HUES48 (cell line): ENCODE results near the gene ZNF697.
"Not testable (repeated sequence)": the region's sequence is repeated elsewhere in the genome, so short reads cannot be mapped to it uniquely, and the experiment has no call there.

Experiments used
- H3K27ac ChIP-seq: one replicate; pipeline ENCODE4 v1.7.0; 2013; ENCODE audit warnings: low read depth, low read length, inconsistent platforms
- H3K27me3 ChIP-seq: 2 replicates; pipeline ENCODE4 v1.6.1; 2013; ENCODE audit warnings: mild to moderate bottlenecking, low read length; ENCODE audit not compliant: control insufficient read depth, insufficient read depth
- H3K36me3 ChIP-seq: 2 replicates; pipeline ENCODE4 v1.6.1; 2013; ENCODE audit warnings: low read length; ENCODE audit not compliant: control insufficient read depth, insufficient read depth
- H3K4me1 ChIP-seq: 2 replicates; pipeline ENCODE4 v1.6.1; 2013; ENCODE audit warnings: mild to moderate bottlenecking, low read length; ENCODE audit not compliant: control insufficient read depth, insufficient read depth
- H3K4me3 ChIP-seq: 2 replicates; pipeline ENCODE4 v1.5.1; 2013; ENCODE audit warnings: mild to moderate bottlenecking, low read depth, low read length
- H3K9ac ChIP-seq: 2 replicates; pipeline ENCODE4 v1.6.1; 2013; ENCODE audit warnings: mild to moderate bottlenecking, low read depth, low read length, moderate library complexity
- H3K9me3 ChIP-seq: 2 replicates; pipeline ENCODE4 v1.6.1; 2013; ENCODE audit warnings: low read length; ENCODE audit not compliant: control insufficient read depth, insufficient read depth

ZNF697 gene

DNA sequence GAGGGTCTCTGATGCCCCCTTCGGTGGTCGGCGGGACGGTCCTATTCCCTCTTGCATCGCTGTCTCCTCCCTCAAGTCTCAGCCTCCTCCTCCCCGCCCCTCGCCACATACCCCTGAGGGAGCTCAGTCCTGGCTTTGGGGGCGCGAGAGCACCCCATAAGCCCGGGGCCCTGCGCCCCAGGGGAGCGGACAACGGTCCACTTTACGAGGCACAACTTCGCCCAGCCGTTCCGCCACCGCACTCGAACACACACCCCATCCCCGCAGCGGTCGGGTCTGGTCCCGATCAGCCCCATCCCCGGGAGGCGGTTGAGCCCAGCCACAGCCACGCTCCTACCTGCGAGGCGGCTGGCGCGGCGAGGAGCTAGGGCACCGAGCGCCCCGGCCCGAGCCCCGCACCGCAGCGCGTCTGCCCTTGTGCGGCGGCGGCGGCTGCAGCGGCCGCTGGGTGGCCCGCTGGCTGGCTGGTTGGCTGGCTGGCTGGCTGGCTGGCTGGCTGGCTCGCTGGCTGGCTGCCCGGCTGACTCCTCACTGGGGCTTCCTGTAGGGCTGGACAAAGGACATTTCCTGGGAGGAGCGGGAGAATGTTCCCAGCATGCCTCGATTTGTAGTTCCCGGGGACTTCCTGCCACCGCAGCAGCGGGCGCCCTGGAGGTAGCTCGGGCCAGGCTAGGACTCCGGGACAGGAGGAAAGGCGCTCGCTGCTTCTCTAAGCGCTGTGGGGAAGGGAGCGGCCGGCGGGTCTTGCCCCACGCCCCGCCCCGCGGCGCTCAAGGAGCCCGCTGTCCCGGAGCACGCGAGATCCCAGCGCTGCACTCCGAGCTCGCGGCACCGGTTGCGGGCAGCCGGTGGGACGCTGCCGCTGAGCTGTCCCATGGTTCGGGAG is at the start of gene ZNF697:
Gene ZNF697, minus strand, starts transcription at position 533 of the 886 bp plus-strand sequence. CDS start 22,166 bp downstream, outside the sequence.
- Histone ChIP-seq H3K27ac (peak within 1 kb of the TSS; percentile 93), H3K27me3 (peaks cover 10% of the 10 kb centered on the region; the same call in 1 of the 2 replicates), H3K36me3 (no peaks in the 10 kb centered on the region), H3K4me3 (peak within 1 kb of the TSS; percentile 96), H3K9me3 (no peaks in the 10 kb centered on the region), H3K9ac (peak within 1 kb of the TSS; percentile 90), H3K4me1 (peaks cover 45% of the 10 kb centered on the region)

DNA sequence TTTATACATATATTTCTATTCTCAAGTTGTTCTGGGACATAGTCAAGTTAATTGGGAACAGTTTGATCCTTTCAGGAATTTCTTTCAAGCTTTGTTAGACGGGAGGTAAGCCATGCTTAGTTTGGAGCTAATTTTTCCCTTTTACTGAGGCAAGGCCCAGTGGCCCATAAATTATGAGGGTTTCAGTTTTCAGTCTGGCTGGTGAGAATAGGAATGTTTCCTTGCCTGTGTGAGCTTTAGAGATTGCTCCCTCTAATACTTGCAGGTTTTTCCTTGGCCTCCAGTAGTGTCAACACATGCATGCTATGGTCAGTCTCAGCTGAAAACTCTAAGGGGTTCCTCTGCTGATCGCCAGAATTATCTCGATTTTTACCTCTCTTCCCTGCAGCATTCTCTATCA is 49.5 kb upstream of the ZNF697 start:
- Histone ChIP-seq H3K4me1 (no peaks in the 10 kb centered on the region), H3K36me3 (no peaks in the 10 kb centered on the region), H3K9me3 (peaks cover 8% of the 10 kb centered on the region), H3K27ac (no peak overlapping the region), H3K4me3 (no peak overlapping the region), H3K27me3 (no peaks in the 10 kb centered on the region), H3K9ac (no peak overlapping the region)

GRCh38 chr1:119696863-119697262 is 48.8 kb upstream of the ZNF697 start:
- H3K9me3 ChIP-seq, H3K27ac ChIP-seq, H3K27me3 ChIP-seq, H3K9ac ChIP-seq, H3K4me3 ChIP-seq, H3K36me3 ChIP-seq, H3K4me1 ChIP-seq: not testable (repeated sequence)

- peaks cover 49% of the 10 kb centered on the region for H3K4me1 ChIP-seq
- no peaks in the 10 kb centered on the region for H3K36me3 ChIP-seq
- H3K27ac ChIP-seq, result no peak overlapping the region
- H3K9ac ChIP-seq, result no peak overlapping the region
- H3K4me3 ChIP-seq, result no peak overlapping the region
- H3K9me3 ChIP-seq, result no peaks in the 10 kb centered on the region
- H3K27me3 ChIP-seq, result no peaks in the 10 kb centered on the region
Observed at GRCh38 chr1:119689511-119689910, 41.4 kb upstream of the ZNF697 start.

GRCh38 chr1:119688810-119689209 is 40.7 kb upstream of the ZNF697 start:
- no peaks in the 10 kb centered on the region for H3K9me3 ChIP-seq
- peak overlapping the region; percentile 23 for H3K27ac ChIP-seq
- H3K4me3 ChIP-seq, result no peak overlapping the region
- no peaks in the 10 kb centered on the region for H3K36me3 ChIP-seq
- no peaks in the 10 kb centered on the region for H3K27me3 ChIP-seq
- no peak overlapping the region for H3K9ac ChIP-seq
- H3K4me1 ChIP-seq, result peaks cover 49% of the 10 kb centered on the region

DNA sequence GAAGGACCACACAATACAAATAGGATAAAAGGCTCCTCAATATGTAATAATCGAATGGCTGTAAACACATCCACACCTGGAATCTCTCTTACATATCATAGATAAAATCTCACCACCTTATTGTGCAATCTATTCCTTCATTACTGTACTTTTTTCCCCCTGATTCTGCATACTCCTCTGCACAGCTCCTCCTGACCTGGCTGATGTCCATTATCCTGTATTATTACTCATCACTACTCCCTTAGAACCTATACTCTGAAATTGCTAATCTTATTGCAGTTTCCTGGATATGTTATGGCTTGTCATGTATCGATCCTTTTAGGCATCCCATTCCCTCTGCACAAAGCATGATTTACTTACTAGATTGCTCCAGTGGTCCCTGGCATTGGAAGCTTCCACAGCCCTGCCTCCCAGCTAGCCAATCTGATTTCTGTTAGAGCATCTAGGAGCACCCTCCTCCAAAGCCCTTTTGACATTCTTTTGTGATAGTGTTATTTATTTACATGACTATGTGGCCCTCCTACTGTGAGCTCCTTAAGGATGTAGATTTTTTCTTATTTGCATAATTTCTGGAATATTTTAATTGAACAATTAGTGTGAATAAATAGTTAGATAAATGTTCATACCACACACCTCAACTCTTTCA is 39.5 kb upstream of the ZNF697 start:
- H3K9ac ChIP-seq, result no peak overlapping the region
- no peaks in the 10 kb centered on the region for H3K36me3 ChIP-seq
- peaks cover 49% of the 10 kb centered on the region for H3K4me1 ChIP-seq
- no peaks in the 10 kb centered on the region for H3K27me3 ChIP-seq
- H3K9me3 ChIP-seq, result no peaks in the 10 kb centered on the region
- H3K27ac ChIP-seq, result peak overlapping the region; percentile 0
- peak overlapping the region; percentile 33 for H3K4me3 ChIP-seq

- H3K9ac ChIP-seq, result no peak overlapping the region; the same call in 1 of the 2 replicates
- H3K4me3 ChIP-seq, result peak overlapping the region; percentile 33; the same call in 1 of the 2 replicates
- no peaks in the 10 kb centered on the region for H3K27me3 ChIP-seq
- no peaks in the 10 kb centered on the region for H3K9me3 ChIP-seq
- peaks cover 49% of the 10 kb centered on the region for H3K4me1 ChIP-seq
- H3K27ac ChIP-seq, result no peak overlapping the region
- no peaks in the 10 kb centered on the region for H3K36me3 ChIP-seq
Observed at GRCh38 chr1:119686661-119687060, 38.6 kb upstream of the ZNF697 start.

DNA sequence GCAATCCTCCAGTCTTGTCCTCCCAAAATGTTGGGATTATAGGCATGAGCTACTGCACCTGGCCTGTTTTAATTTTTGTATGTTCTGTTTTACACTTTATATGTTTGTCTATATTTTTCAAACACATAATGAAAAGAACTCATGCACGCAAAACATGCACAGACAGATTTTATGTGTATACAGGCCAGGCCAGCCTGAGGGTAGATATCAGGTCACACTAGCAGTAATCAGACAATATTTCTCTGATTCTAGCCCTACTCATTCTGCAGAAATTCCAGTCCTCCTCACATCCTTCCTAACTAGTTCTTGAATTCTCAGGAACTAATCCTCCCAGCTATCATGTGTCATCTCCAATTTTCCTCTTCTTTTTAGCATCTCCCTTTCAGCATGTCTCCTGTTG is 35.8 kb upstream of the ZNF697 start:
- H3K9me3 ChIP-seq, result no peaks in the 10 kb centered on the region
- H3K9ac ChIP-seq, result no peak overlapping the region
- H3K27ac ChIP-seq, result no peak overlapping the region
- no peaks in the 10 kb centered on the region for H3K27me3 ChIP-seq
- H3K4me3 ChIP-seq, result no peak overlapping the region
- peaks cover 38% of the 10 kb centered on the region for H3K4me1 ChIP-seq
- no peaks in the 10 kb centered on the region for H3K36me3 ChIP-seq

DNA sequence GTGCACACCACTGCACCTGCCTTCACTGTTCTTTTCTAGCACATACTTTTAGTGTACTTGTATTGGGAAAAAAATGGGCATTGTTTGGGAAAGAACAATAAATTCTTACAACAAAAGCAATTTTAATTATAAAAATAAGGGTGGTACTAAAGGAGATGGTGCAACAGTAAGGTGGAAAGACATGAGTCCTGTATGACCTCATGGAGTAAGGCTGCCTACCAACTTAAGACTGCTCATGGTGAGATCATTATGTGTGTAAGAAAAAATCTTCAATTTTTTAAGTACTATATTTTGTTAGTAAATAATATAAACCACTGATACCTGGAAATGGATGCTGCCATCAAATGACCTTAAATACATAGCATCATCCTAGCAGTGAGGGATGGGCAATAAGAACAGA is 34.1 kb upstream of the ZNF697 start:
- H3K27me3 ChIP-seq, result no peaks in the 10 kb centered on the region
- no peaks in the 10 kb centered on the region for H3K9me3 ChIP-seq
- no peaks in the 10 kb centered on the region for H3K36me3 ChIP-seq
- H3K4me3 ChIP-seq, result no peak overlapping the region
- H3K4me1 ChIP-seq, result peaks cover 21% of the 10 kb centered on the region
- no peak overlapping the region for H3K27ac ChIP-seq
- no peak overlapping the region for H3K9ac ChIP-seq

DNA sequence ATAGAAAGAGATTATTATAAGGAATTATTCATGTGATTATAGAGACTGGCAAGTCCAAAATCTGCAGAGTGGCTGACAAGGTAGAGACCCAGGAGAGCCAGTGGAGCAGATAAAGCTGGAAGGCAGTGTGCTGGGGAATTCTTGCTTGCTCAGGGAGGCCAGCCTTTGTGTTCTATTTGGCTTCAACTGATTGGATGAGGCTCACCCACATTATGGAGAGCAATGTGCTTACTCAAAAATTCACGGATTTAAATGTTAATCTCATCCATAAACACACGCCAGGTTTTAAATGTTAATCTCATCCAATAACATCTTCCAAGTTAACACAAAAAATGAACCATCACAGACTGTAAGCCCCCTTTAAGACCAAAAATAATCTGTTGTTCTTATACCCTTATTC is 33.5 kb upstream of the ZNF697 start:
- Histone ChIP-seq H3K27ac (no peak overlapping the region), H3K9ac (no peak overlapping the region), H3K4me1 (peaks cover 15% of the 10 kb centered on the region), H3K9me3 (no peaks in the 10 kb centered on the region), H3K27me3 (no peaks in the 10 kb centered on the region), H3K36me3 (no peaks in the 10 kb centered on the region), H3K4me3 (no peak overlapping the region)

DNA sequence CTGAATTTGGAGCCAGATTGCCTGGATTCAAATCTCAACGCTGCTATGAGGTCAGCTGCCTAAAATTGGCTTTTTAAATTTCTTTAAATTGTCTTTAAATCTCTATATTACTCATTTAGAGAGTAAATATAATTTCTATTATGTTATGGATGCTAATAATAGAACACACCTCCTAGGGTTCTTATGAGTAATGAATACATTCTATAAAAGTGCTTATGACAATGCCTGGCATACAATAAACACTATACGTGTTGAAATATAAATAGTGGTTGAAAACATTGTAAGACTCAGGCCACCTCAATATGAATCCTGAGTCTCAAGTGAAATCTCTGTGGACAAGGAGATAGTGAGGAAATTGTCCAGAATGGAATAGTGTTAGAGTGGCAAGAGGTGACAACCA is 32.7 kb upstream of the ZNF697 start:
- no peak overlapping the region for H3K9ac ChIP-seq
- no peak overlapping the region for H3K4me3 ChIP-seq
- no peaks in the 10 kb centered on the region for H3K9me3 ChIP-seq
- no peak overlapping the region for H3K27ac ChIP-seq
- peaks cover 10% of the 10 kb centered on the region for H3K4me1 ChIP-seq
- H3K27me3 ChIP-seq, result no peaks in the 10 kb centered on the region
- H3K36me3 ChIP-seq, result no peaks in the 10 kb centered on the region
